ENCODE results near the gene COMMD2.

Gene COMMD2

GRCh38 chr3:149753717-149754116 lies 1.4 kb upstream of the COMMD2 start:
- DNase-seq, result no peak

GRCh38 chr3:149752788-149753136 lies 473 bp upstream of the COMMD2 start:
- no peak for DNase-seq

GRCh38 chr3:149751551-149751950 lies 738 bp downstream of the COMMD2 start:
- DNase-seq, result no peak

GRCh38 chr3:149744606-149745005 lies 7.7 kb downstream of the COMMD2 start:
- DNase-seq, result no peak

- DNase-seq, result no peak
Observed at GRCh38 chr3:149744151-149744550, 8.1 kb downstream of the COMMD2 start.

- DNase-seq, result no peak
Observed at GRCh38 chr3:149739396-149739795, 12.9 kb downstream of the COMMD2 start.

GRCh38 chr3:149738876-149739275 lies 13.4 kb downstream of the COMMD2 start:
- DNase-seq, result no peak

GRCh38 chr3:149736953-149737205 lies 15.4 kb downstream of the COMMD2 start:
- DNase-seq, result no peak

- DNase-seq, result no peak
Observed at GRCh38 chr3:149736175-149736952, 15.9 kb downstream of the COMMD2 start.

- no peak for DNase-seq
Observed at GRCh38 chr3:149732234-149732633, 20.1 kb downstream of the COMMD2 start.

- no peak for DNase-seq
Observed at GRCh38 chr3:149727656-149728055, 24.6 kb downstream of the COMMD2 start.

- DNase-seq, result no peak
Observed at GRCh38 chr3:149726716-149727407, 25.4 kb downstream of the COMMD2 start.

- no peak for DNase-seq
Observed at GRCh38 chr3:149723781-149724180, 28.5 kb downstream of the COMMD2 start.

- no peak for DNase-seq
Observed at GRCh38 chr3:149720918-149721317, 31.4 kb downstream of the COMMD2 start.

- DNase-seq, result peak; percentile 48
Observed at GRCh38 chr3:149717391-149718056, 34.8 kb downstream of the COMMD2 start.

GRCh38 chr3:149716984-149717383 lies 35.3 kb downstream of the COMMD2 start:
- no peak for DNase-seq

GRCh38 chr3:149715247-149715646 lies 37.0 kb downstream of the COMMD2 start:
- DNase-seq, result no peak

GRCh38 chr3:149713730-149714654 lies 38.3 kb downstream of the COMMD2 start:
- no peak for DNase-seq

- no peak for DNase-seq
Observed at GRCh38 chr3:149706905-149707304, 45.4 kb downstream of the COMMD2 start.

- no peak for DNase-seq
Observed at GRCh38 chr3:149705416-149705815, 46.9 kb downstream of the COMMD2 start.

GRCh38 chr3:149703466-149703865 lies 48.8 kb downstream of the COMMD2 start:
- no peak for DNase-seq

- no peak for DNase-seq
Observed at GRCh38 chr3:149702691-149703441, 49.4 kb downstream of the COMMD2 start.

- no peak for DNase-seq
Observed at GRCh38 chr3:149701977-149702350, 50.3 kb downstream of the COMMD2 start.
